Left hindlimb (tissue), 1 donor: Measurements from ENCODE around the gene MNAT1.
"Not testable (repeated sequence)": the region's sequence is repeated elsewhere in the genome, so short reads cannot be mapped to it uniquely, and the experiment has no call there.

Source experiments
- DNase-seq: peaks from one replicate; pipeline ENCODE4 v3.0.0-alpha.2; 2018

MNAT1 gene

GRCh38 chr14:60734465-60735242, at the start of gene MNAT1:
Gene MNAT1, plus strand, starts transcription at chr14:60734761. Its CDS starts 102 bp downstream, at chr14:60734863.
- peak; percentile 88 for DNase-seq

- no peak for DNase-seq
These were observed 47.7 kb upstream of the MNAT1 start for GRCh38 chr14:60686865-60687264.

GRCh38 chr14:60691383-60692113, 43.0 kb upstream of the MNAT1 start:
- DNase-seq = no peak

GRCh38 chr14:60695327-60695726, 39.2 kb upstream of the MNAT1 start:
- DNase-seq = no peak

GRCh38 chr14:60700598-60700997, 34.0 kb upstream of the MNAT1 start:
- no peak for DNase-seq

- no peak for DNase-seq
These were observed 29.5 kb upstream of the MNAT1 start for GRCh38 chr14:60705100-60705499.

- DNase-seq = no peak
These were observed 26.7 kb upstream of the MNAT1 start for GRCh38 chr14:60707858-60708257.

GRCh38 chr14:60710494-60710893, 24.1 kb upstream of the MNAT1 start:
- DNase-seq = no peak

- DNase-seq = no peak
These were observed 21.0 kb upstream of the MNAT1 start for GRCh38 chr14:60713513-60713912.

GRCh38 chr14:60720391-60720790, 14.2 kb upstream of the MNAT1 start:
- DNase-seq = no peak

- no peak for DNase-seq
These were observed 13.6 kb upstream of the MNAT1 start for GRCh38 chr14:60720962-60721325.

GRCh38 chr14:60721326-60722106, 13.0 kb upstream of the MNAT1 start:
- peak; percentile 75 for DNase-seq

- no peak for DNase-seq
These were observed 12.5 kb upstream of the MNAT1 start for GRCh38 chr14:60722107-60722356.

GRCh38 chr14:60722357-60723115, 12.0 kb upstream of the MNAT1 start:
- no peak for DNase-seq

- DNase-seq = peak; percentile 73
These were observed 11.2 kb upstream of the MNAT1 start for GRCh38 chr14:60723116-60723906.

GRCh38 chr14:60723907-60724618, 10.5 kb upstream of the MNAT1 start, which contains the start of gene SIX4:
Gene SIX4, minus strand, starts transcription at chr14:60724351. Its CDS starts 277 bp downstream, at chr14:60724074.
- DNase-seq = peak; percentile 88

- DNase-seq = not testable (repeated sequence)
These were observed 3.3 kb upstream of the MNAT1 start for GRCh38 chr14:60731291-60731690.

GRCh38 chr14:60732840-60733483, 1.6 kb upstream of the MNAT1 start:
- no peak for DNase-seq

GRCh38 chr14:60735416-60735815, 855 bp downstream of the MNAT1 start:
- no peak for DNase-seq

- DNase-seq = no peak
These were observed 1.9 kb downstream of the MNAT1 start for GRCh38 chr14:60736494-60736893.
